DMS53 treated with DMSO at 0.1 percent for 48 hours (cell line): ENCODE data around the gene RPL37A.
"Not testable (repeated sequence)": the region's sequence is repeated elsewhere in the genome, so short reads cannot be mapped to it uniquely, and the experiment has no call there.

Experiments used
- DNase-seq: peaks from one replicate; lab custom pipeline; 2025; ENCODE audit not compliant: unreplicated experiment; lab: John Stamatoyannopoulos, UW

The RPL37A gene

DNA sequence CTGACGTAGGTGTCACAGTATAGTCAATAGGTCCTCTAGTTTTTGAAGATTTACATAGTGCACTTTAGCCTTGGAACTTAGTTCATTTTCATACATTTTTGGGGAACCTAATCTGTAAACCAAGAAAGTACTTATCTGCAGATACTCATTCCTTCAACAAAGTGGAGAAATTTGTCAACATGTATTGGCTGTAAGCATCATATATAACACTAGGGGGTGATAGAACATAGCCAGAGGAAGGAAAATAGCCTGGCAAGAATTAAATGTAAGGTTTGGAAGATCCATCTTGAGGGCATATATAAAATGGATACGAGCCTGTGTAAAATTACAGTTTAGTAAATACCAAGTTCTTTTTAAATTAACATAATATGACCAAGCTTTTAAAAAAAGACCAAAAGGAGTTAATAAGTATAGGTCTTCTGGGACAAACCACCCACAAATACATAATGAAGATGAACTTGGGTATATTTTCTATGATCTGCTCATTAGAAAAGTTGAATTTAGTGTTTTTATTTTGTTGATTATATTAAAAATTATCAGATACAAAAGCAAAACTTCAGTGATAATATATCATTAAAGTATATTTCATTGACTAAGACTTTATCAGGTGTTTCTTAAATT is 18.2 kb downstream of the RPL37A start:
- peak; percentile 54 for DNase-seq

- no peak for DNase-seq
These were observed 19.0 kb downstream of the RPL37A start for GRCh38 chr2:216517447-216518225.

GRCh38 chr2:216518566-216519119 is 20.0 kb downstream of the RPL37A start:
- DNase-seq, result not testable (repeated sequence)

DNA sequence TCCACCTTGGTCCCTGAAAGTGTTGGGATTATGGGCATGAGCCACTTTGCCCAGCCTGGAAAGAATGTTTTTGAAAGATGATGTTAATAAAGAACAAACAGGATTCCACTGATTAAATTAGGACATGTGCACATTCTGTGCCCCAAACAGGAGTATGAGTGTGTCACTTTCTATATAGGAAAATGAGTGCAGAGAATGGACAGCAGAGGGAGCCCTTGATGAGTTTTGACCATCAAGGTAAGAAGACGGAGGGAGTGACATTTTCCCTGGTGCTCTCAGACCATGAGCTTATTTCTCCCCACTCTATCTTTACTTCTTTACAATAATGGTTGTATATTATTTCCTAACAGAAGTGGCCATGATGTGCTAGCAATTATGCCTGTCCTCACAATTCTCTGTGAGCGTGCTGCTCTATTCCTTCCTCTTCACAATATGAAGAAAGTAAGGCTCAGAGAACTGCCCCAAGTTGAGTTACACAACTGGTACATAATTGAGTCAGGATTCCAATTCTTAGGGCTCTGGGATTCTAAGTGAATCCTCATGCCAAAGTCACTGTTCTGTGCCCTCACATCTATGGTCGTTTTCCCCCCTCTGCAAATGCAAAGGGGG is 20.6 kb downstream of the RPL37A start:
- peak; percentile 50 for DNase-seq

DNA sequence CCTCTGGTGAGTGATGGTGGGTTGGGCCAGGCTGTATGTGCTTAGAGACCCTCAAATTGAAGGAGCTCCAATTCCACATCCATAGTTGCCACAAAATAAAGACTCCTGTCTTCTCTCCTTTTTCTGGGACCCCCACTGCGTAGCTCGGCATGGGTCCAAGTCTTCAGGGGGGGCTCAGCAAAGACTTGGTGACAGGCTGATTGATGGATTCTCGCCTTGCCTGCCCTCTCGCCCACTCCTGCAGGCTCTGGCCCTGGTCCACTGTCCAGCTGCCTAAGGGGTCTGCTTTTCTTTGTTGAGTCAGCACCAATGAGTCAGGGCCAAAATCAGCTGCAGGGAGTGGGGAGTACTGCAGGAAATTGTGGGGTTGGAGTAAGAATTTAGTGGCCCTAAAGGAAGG is 21.5 kb downstream of the RPL37A start:
- DNase-seq, result no peak

GRCh38 chr2:216522892-216523502 is 24.4 kb downstream of the RPL37A start:
- DNase-seq, result no peak

- DNase-seq, result no peak
These were observed 27.3 kb downstream of the RPL37A start for GRCh38 chr2:216525972-216526371.

DNA sequence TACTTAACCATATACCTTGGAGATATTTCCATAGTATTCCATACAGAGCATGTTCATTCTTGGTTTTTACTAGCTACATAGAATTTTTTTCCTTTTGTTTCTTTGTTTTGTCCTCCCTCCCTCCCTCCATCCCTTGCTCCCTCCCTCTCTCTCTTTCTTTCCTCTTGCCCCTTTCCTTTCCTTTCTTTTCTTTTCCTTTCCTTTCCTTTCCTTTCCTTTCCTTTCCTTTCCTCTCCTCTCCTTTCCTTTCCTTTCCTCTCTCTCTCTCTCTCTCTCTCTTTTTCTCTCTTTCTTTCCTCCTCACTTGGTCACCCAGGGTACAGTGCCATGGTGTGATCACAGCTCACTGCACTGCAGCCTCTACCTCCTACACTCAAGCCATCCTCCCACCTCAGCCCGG is 28.3 kb downstream of the RPL37A start:
- no peak for DNase-seq

DNA sequence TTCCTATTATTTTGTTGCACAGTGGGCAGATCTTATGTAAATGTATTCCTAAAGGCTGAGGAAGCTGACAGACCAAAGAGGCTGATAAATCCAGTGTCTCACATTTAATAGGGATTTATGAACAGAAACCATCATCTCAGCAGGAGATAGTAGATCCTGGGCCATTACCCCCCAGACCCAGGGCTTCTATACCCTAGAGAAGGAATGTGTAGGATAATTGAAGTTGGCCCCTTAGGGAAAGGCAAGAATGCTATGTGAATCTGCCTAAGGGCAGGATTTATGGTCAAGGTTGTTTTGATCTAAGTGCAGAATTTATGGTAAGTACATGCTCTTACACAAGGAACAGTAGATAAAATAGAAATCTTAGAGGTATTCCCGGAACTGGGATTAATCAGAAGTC is 29.0 kb downstream of the RPL37A start:
- no peak for DNase-seq

GRCh38 chr2:216532562-216532961 is 33.9 kb downstream of the RPL37A start:
- no peak for DNase-seq

- DNase-seq, result no peak
These were observed 35.0 kb downstream of the RPL37A start for GRCh38 chr2:216533609-216534008.

GRCh38 chr2:216534809-216535208 is 36.2 kb downstream of the RPL37A start:
- DNase-seq, result no peak

GRCh38 chr2:216535454-216535995 is 36.9 kb downstream of the RPL37A start:
- DNase-seq, result no peak

- no peak for DNase-seq
These were observed 38.1 kb downstream of the RPL37A start for GRCh38 chr2:216536734-216537210.

DNA sequence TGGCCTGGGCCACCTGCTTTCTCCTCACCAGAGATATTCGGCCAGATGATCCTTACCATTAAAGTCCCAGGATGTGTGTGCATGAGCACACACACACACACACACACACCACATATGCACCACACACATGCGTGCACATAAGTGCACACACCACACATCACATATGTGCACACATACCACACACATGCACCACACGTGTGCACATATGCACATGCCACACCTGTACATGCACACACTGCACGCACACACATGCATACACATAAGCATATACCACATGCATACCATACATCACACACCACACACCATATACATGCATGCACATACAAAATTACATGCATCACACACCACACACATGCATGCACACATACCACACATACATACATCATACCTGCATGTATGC is 38.7 kb downstream of the RPL37A start:
- DNase-seq, result no peak

DNA sequence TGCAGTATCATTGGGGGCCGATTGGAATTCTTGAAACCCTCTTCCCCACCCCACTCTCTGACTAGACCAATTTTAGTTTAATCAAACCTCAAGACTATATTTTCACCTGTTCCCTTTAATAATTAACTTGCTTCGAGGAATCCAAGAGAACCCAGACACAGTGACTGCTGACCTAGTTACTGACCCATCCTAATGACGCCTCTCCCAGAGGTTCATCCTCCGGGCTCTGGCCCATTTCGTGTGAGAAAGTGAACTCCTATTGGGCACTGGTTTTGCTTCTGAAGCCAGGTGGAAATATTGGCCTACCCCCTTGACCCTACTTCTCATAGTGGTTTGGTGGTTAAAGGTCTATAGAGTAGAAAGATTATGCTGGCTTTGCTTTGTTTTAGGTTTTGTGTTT is 39.9 kb downstream of the RPL37A start:
- DNase-seq, result peak; percentile 59

DNA sequence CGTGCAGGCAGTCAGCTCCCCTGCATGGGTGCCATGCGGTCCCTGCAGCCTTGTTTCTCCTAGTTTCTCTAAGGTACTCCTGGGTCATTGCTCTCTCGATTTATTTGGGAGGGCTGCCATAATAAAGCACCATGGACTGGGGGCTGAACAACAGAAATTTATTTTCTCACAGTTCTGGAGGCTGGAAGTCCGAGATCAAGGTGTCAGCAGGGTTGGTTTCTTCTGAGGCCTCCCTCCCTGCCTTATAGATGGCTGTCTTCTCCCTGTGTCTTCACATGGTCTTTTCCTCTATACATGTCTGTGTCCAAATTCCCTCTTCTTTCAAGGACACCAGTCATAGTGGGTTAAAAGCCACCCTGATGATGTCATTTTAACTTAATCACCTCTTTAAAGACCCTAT is 40.5 kb downstream of the RPL37A start:
- no peak for DNase-seq

- peak; percentile 87 for DNase-seq
These were observed 41.2 kb downstream of the RPL37A start for GRCh38 chr2:216539791-216540241.

DNA sequence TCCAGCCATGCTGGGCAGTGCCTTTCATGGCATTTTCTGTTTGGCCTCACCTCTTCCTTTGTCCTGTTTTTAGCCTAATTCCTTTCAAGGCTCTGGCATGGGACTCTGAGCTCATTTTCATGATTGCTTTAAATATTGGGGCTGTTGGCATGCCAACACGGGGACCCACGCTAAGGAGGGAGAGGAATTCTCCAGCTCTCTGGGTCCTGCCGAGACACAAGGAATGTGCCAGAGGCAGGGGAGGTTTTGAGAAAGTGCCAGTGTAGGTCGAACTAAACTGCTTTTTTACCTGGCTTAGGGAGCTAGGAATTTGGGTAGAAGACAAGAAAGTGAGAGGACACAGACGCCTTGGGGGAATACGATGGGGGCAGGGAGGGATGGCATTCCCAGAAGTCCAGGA is 42.3 kb downstream of the RPL37A start:
- DNase-seq, result no peak

DNA sequence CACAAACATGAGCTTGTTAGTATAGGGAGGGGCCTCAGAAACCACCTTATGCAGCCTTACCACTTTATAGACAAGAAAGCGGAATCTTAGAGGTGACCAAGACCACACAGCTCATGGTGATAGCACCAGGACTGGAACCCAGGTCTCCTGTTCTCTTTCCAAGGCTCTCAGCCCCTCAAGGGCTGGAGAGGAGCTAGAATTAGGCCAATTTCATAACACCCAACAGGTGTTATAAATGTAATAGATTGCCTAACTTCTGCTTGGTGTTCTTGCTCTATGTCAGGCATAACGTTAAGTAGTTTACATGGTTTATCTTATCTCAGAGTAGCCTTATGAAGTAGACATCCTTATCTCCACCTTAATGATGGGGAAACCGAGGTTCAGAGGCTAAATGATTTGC is 42.9 kb downstream of the RPL37A start:
- no peak for DNase-seq

DNA sequence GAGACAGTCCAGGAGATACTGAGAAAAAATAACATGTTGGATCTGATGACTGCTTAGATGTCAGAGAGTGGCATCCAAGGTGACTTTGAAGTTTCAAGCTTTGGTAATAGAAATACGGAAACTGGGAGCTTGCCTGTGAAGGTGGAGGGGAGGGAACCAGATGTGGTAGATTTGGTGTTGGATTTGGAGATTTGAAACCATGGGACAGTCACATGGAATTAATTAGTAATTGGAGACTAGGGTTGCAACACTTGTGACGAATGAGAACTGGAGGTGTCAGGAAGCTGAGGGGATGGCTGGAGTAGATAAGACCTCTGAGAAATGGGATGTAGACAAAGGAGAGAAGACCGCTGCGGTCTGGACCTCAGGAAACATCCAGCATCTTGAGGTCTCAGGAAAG is 46.7 kb downstream of the RPL37A start:
- no peak for DNase-seq
